SJSA1 (cell line): Measurements from ENCODE around the gene ACVR1B. TPM values are rescaled to one million over a fixed set of nuclear protein-coding genes. Genes with fewer than 3 reads are reported as not detected.
"Not testable (repeated sequence)": the region's sequence is repeated elsewhere in the genome, so short reads cannot be mapped to it uniquely, and the experiment has no call there.

Source experiments
- DNase-seq, 2 experiments: peaks; one replicate each; pipeline ENCODE4 v3.0.0-alpha.2; 2015 to 2020; ENCODE audit warnings: low spot score in 2 of 2, low read depth in 1 of 2
- H3K27ac ChIP-seq: fragments of 250-450 bp; sonication (Bioruptor Pico); 2 replicates; pipeline ENCODE4 v1.5.1; 2020; ENCODE audit warnings: mild to moderate bottlenecking, moderate library complexity
- H3K27me3 ChIP-seq: fragments of 250-450 bp; sonication (Bioruptor Pico); replicated peaks from 2 replicates; pipeline ENCODE4 v1.5.1; 2020; ENCODE audit warnings: mild to moderate bottlenecking, moderate library complexity
- H3K36me3 ChIP-seq: fragments of 250-450 bp; sonication (Bioruptor Pico); 2 replicates; pipeline ENCODE4 v1.5.1; 2020; ENCODE audit warnings: mild to moderate bottlenecking
- H3K4me1 ChIP-seq: fragments of 250-450 bp; sonication (Bioruptor Pico); replicated peaks from 2 replicates; pipeline ENCODE4 v1.6.1; 2021; ENCODE audit warnings: mild to moderate bottlenecking
- H3K4me3 ChIP-seq: fragments of 250-450 bp; sonication (Bioruptor Pico); 2 replicates; pipeline ENCODE4 v1.5.1; 2020; ENCODE audit warnings: mild to moderate bottlenecking
- H3K9me3 ChIP-seq: fragments of 250-450 bp; sonication (Bioruptor Pico); replicated peaks from 2 replicates; pipeline ENCODE4 v1.5.1; 2020; ENCODE audit warnings: mild to moderate bottlenecking
- total RNA-seq: library from RNA; depleted of rRNA; stranded (reverse); fragments of >200 nt; shearing (Covaris generic); gene quantifications from 2 replicates; pipeline ENCODE4 v1.2.3, GENCODE V29; 2014

Gene ACVR1B
- total RNA-seq, 1 experiment from 2014 or later: 3.3 TPM

DNA sequence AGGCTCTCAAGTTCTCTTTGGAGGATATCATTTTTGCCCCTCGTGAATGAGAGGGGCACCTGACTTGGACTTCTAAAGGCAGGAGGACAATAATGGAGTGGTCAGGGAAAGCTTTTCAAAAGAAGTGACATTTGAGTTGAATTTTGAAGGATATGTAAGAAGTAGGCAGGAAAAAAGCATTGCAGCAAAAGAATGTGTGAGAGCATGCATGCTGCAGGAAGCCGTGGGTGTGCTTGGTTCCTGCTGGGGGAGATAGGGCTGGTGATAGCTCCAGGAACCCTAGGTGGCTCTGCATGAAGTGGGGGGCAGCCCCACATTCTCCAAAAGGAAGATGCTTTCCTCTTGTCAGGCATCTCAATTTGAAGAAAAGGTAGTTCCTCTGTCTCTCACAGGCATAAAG, 23.1 kb downstream of the ACVR1B start:
- peaks cover 31% of the 10 kb centered on the region for H3K4me1 ChIP-seq
- DNase-seq: no peak
- H3K9me3 ChIP-seq: no peaks in the 10 kb centered on the region
- no peaks in the 10 kb centered on the region for H3K27me3 ChIP-seq
- no peak overlapping the region for H3K27ac ChIP-seq
- no peak overlapping the region for H3K4me3 ChIP-seq
- H3K36me3 ChIP-seq: peaks cover 8% of the 10 kb centered on the region

DNA sequence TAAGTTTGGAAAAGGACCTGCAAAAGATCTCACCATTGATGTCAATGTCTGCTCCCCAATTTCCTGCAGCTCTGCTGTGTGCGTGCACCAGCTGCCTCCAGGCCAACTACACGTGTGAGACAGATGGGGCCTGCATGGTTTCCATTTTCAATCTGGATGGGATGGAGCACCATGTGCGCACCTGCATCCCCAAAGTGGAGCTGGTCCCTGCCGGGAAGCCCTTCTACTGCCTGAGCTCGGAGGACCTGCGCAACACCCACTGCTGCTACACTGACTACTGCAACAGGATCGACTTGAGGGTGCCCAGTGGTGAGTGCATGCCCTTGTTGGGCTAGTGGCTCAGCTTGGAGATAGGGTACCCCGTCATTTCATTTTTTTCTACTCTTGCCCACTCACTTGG, 23.7 kb downstream of the ACVR1B start:
- Histone ChIP-seq H3K36me3 (peaks cover 8% of the 10 kb centered on the region), H3K27me3 (no peaks in the 10 kb centered on the region), H3K27ac (no peak overlapping the region), H3K4me1 (peaks cover 28% of the 10 kb centered on the region), H3K4me3 (no peak overlapping the region), H3K9me3 (no peaks in the 10 kb centered on the region)
- DNase-seq: no peak

DNA sequence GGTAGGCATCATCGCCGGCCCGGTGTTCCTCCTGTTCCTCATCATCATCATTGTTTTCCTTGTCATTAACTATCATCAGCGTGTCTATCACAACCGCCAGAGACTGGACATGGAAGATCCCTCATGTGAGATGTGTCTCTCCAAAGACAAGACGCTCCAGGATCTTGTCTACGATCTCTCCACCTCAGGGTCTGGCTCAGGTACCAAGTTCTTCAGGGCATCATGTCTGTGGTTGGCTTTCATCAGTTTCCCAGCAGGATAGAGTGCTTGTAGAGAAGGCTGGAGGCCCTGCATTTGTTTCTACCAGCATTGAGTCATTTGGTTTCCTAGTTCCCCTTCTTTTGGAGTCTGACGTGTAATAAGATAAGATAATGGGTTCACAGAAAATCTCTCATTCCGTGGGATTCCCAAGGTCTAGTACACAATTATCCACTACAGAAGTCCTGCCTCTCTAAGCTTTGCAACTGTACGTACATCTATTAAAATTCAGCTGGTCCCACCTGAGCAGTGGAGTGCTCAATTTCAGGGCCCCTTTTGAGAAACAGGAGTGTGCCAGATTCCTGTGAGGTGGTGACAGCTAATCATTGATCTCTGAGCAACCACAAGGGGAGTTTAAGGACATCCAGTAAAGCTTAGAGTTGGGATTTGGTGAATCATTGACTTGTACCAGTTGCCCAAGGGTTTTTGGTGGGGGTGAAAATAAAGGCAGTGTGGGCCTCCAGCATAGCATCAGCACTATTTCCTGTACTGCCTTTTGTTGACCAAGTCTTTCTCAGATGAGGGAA, 25.1 kb downstream of the ACVR1B start:
- DNase-seq: no peak
- H3K36me3 ChIP-seq: peaks cover 17% of the 10 kb centered on the region
- H3K4me3 ChIP-seq: no peak overlapping the region
- H3K4me1 ChIP-seq: peaks cover 16% of the 10 kb centered on the region
- H3K27ac ChIP-seq: no peak overlapping the region
- no peaks in the 10 kb centered on the region for H3K27me3 ChIP-seq
- H3K9me3 ChIP-seq: no peaks in the 10 kb centered on the region

DNA sequence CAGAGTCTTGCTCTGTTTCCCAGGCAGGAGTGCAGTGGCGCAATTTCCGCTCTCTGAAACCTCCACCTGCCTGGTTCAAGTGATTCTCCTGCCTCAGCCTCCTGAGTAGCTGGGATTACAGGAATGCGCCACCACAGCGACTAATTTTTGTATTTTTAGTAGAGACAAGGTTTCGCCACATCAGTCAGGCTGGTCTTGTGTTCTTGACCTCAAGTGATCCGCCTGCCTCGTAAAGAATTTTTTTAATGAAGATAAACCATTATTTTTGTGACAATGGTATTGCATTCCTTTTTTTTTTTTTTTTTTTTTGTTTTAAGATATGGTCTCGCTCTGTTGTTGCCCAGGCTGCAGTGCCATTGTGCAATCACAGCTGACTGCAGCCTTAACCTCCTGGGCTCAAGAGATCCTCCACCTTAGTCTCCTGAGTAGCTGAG, 25.8 kb downstream of the ACVR1B start:
- H3K27me3 ChIP-seq: no peaks in the 10 kb centered on the region
- peaks cover 18% of the 10 kb centered on the region for H3K36me3 ChIP-seq
- H3K9me3 ChIP-seq: no peaks in the 10 kb centered on the region
- H3K4me3 ChIP-seq: no peak overlapping the region
- no peak for DNase-seq
- H3K27ac ChIP-seq: no peak overlapping the region
- peaks cover 8% of the 10 kb centered on the region for H3K4me1 ChIP-seq

DNA sequence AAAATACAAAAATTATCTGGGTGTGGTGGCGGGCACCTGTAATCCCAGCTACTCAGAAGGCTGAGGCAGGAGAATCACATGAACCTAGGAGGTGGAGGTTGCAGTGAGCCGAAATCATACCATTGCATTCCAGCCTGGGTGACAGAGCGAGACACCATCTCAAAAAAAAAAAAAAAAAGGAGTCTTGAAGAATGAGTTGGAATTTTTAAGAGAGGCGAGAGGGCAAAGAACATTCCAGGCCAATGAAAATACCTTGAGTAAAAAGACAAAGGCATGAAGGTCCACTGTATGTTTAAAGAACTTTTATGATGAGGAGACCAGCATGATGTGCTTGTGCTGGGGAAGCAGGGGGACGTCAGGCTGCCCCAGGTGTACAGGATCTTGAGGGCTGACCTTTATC, 27.8 kb downstream of the ACVR1B start:
- not testable (repeated sequence) for H3K27me3 ChIP-seq, H3K9me3 ChIP-seq, H3K4me1 ChIP-seq, H3K27ac ChIP-seq, H3K4me3 ChIP-seq, DNase-seq
- H3K36me3 ChIP-seq: peaks cover 23% of the 10 kb centered on the region

DNA sequence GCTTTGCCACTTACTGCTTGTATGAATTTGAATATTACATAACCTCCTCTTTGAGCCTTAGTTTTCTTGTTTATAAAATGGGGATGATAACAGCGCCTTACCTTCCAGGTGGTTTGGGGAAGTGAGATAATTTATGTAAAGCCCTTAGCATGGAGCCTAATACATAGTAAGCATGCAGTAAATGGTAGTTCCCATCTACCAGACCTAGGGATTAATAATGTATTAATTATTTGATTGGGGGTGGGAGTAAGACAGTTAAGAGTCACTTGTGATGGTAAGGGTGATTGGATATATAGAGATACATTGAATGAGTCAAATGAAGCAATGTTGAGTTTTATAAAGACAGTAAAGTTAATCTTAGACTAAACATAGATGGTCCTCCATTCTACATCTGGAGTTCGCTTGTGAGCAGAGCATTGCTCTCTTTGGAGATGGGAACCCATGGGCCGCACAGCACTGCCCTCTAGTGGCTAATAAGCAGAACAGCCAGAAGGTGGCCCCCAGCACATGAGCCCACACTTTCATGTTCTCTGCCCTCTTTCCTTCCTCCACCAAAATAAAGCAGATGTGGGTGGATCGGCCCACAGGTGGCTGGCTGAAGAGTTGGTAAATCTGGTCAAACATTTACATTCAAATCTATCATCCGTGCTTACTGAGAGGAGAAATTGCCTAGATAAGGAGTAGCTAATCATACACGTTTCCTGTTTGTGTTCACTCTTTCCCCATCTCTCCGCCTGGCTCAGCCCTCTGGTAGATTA, 28.7 kb downstream of the ACVR1B start:
- no peak overlapping the region for H3K27ac ChIP-seq
- H3K27me3 ChIP-seq: no peaks in the 10 kb centered on the region
- H3K9me3 ChIP-seq: no peaks in the 10 kb centered on the region
- no peak overlapping the region for H3K4me3 ChIP-seq
- H3K36me3 ChIP-seq: peaks cover 24% of the 10 kb centered on the region
- DNase-seq: peak; percentile 48 to 52
- H3K4me1 ChIP-seq: no peaks in the 10 kb centered on the region

DNA sequence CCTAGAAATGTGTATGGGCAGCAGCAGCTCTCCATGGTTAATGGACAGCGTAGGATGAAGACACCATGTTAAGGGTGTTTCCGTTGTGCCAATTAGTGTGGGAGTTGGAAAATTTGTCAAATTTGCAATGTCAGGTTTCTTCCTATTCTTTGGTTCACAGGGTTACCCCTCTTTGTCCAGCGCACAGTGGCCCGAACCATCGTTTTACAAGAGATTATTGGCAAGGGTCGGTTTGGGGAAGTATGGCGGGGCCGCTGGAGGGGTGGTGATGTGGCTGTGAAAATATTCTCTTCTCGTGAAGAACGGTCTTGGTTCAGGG, 29.3 kb downstream of the ACVR1B start:
- no peak overlapping the region for H3K27ac ChIP-seq
- H3K4me1 ChIP-seq: no peaks in the 10 kb centered on the region
- no peaks in the 10 kb centered on the region for H3K27me3 ChIP-seq
- no peak overlapping the region for H3K4me3 ChIP-seq
- H3K9me3 ChIP-seq: no peaks in the 10 kb centered on the region
- no peak for DNase-seq
- peaks cover 28% of the 10 kb centered on the region for H3K36me3 ChIP-seq

DNA sequence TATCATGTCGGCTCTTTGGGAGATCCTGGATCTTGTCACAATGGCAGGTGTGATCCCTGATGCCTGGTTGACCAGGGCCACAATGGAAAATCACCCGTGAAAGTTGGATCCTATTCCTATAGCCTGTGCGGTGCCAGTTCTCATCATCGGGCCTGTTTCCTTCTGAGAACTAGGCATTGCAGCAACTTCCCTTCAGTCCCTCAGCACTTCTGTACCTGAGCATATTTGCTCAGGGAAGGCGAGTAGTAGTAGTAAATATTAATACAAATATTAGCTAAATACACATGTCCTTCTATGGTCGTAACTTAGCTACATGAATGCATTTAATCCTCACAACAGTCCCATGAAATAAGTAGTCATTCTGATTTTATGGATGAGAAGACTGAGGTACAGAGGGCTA, 33.2 kb downstream of the ACVR1B start:
- no peaks in the 10 kb centered on the region for H3K27me3 ChIP-seq
- peaks cover 23% of the 10 kb centered on the region for H3K36me3 ChIP-seq
- H3K4me1 ChIP-seq: no peaks in the 10 kb centered on the region
- no peak overlapping the region for H3K4me3 ChIP-seq
- no peak overlapping the region for H3K27ac ChIP-seq
- DNase-seq: no peak
- no peaks in the 10 kb centered on the region for H3K9me3 ChIP-seq

DNA sequence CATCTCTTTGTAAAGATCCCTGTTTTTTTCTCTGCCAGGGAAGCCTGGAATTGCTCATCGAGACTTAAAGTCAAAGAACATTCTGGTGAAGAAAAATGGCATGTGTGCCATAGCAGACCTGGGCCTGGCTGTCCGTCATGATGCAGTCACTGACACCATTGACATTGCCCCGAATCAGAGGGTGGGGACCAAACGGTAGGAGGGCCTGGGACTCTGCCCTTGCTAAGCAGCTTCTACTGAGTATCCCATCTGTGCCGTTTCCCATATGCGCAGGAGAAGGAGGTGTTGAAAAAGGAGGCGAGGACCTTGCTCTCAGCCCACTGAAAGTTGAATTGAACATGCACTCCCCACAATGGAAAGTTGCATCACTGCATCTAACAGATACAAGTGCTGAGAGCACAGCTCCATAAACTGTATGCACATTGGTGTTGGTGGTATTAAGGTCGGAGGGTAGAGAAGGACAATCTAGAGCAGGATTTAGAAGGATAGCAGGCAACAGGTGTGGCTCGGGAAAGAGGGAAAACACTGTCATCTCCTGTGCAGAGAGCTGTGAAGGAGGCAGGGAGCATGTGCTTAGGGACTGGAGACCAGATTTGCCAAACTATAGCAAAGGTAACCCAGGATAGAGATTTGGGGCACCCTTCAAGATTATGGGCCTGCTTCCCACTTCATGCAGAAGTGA, 33.8 kb downstream of the ACVR1B start:
- no peak for DNase-seq
- Histone ChIP-seq H3K9me3 (no peaks in the 10 kb centered on the region), H3K36me3 (peaks cover 23% of the 10 kb centered on the region)

DNA sequence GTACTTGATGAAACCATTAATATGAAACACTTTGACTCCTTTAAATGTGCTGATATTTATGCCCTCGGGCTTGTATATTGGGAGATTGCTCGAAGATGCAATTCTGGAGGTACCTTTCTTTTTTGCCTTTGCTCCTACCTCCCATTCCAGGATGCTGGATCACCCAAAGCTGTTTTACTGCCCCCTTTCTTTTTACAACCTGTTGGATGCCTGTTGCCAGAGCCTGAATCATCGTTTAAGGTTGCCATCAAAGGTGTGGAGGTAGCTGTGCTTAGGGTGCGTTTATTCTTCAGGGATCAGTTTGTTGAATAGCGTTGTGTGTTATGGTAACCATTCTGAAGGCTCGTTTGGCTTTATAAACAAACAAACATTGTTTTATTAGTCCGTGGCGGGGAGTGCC, 35.3 kb downstream of the ACVR1B start:
- Histone ChIP-seq H3K9me3 (no peaks in the 10 kb centered on the region), H3K4me3 (no peak overlapping the region), H3K4me1 (no peaks in the 10 kb centered on the region), H3K27me3 (no peaks in the 10 kb centered on the region), H3K27ac (no peak overlapping the region), H3K36me3 (peaks cover 14% of the 10 kb centered on the region; the same call in 1 of the 2 replicates)
- no peak for DNase-seq

More for the DNA sequence above, 33.8 kb downstream of the ACVR1B start:
- Histone ChIP-seq H3K27ac (no peak overlapping the region), H3K4me3 (no peak overlapping the region), H3K27me3 (no peaks in the 10 kb centered on the region), H3K4me1 (no peaks in the 10 kb centered on the region)

DNA sequence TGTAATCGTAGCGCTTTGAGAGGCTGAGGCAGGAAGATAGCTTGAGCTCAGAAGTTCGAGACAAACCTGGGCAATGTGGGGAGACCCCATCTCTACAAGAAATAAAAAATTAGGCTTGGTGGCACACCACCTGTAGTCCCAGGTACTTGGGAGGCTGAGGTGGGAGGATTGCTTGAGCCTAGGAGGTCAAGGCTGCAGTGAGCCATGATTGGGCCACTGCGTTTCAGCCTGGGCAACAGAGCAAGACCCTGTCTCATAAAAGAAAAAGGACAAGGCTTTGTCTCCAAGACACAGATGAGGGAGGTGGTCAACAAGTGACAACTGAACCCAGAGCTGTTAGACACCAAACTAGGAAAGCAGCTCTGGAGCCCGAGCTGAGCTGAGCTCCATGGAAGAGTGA, 40.7 kb downstream of the ACVR1B start:
- Histone ChIP-seq H3K27me3 (no peaks in the 10 kb centered on the region), H3K36me3 (peaks cover 16% of the 10 kb centered on the region; the same call in 1 of the 2 replicates), H3K27ac (no peak overlapping the region), H3K9me3 (no peaks in the 10 kb centered on the region), H3K4me1 (no peaks in the 10 kb centered on the region), H3K4me3 (no peak overlapping the region)
- no peak for DNase-seq

DNA sequence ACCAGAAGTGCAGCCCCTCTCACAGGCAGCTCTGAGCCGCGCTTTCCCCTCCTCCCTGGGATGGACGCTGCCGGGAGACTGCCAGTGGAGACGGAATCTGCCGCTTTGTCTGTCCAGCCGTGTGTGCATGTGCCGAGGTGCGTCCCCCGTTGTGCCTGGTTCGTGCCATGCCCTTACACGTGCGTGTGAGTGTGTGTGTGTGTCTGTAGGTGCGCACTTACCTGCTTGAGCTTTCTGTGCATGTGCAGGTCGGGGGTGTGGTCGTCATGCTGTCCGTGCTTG, 43.0 kb downstream of the ACVR1B start:
- no peak for DNase-seq
- no peaks in the 10 kb centered on the region for H3K4me1 ChIP-seq
- no peaks in the 10 kb centered on the region for H3K27me3 ChIP-seq
- no peaks in the 10 kb centered on the region for H3K9me3 ChIP-seq
- no peak overlapping the region for H3K27ac ChIP-seq
- H3K4me3 ChIP-seq: no peak overlapping the region
- H3K36me3 ChIP-seq: peaks cover 12% of the 10 kb centered on the region; the same call in 1 of the 2 replicates

DNA sequence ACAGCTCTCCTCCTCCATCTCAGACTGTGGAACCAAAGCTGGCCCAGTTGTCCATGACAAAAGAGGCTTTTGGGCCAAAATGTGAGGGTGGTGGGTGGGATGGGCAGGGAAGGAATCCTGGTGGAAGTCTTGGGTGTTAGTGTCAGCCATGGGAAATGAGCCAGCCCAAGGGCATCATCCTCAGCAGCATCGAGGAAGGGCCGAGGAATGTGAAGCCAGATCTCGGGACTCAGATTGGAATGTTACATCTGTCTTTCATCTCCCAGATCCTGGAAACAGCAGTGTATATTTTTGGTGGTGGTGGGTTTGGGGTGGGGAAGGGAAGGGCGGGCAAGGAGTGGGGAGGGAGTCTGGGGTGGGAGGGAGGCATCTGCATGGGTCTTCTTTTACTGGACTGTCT, 43.5 kb downstream of the ACVR1B start:
- no peak for DNase-seq
- Histone ChIP-seq H3K36me3 (peaks cover 12% of the 10 kb centered on the region; the same call in 1 of the 2 replicates), H3K4me1 (no peaks in the 10 kb centered on the region), H3K4me3 (no peak overlapping the region), H3K9me3 (no peaks in the 10 kb centered on the region), H3K27me3 (no peaks in the 10 kb centered on the region), H3K27ac (no peak overlapping the region)

DNA sequence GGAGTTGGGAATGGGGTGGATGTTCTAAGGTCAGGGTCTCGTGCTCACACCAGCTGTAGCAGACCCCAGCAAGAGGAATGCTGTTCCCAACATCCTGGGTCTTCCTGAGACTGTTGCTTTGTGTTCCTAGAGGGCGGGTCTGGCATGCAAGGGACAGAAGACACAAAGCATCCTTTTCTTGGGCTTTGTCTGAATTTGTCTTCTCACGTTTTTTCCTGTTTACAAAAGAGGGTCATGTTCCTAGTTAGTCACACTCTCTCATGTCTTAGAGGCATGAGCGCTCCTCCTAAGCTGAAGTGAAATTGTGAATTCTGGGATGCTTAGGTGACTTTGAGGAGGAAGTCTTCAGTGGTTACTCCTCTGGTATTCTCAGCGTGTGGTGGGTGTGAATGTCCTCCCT, 45.6 kb downstream of the ACVR1B start:
- DNase-seq: no peak
- Histone ChIP-seq H3K27ac (no peak overlapping the region), H3K9me3 (no peaks in the 10 kb centered on the region), H3K4me1 (no peaks in the 10 kb centered on the region), H3K4me3 (no peak overlapping the region), H3K27me3 (no peaks in the 10 kb centered on the region), H3K36me3 (peaks cover 12% of the 10 kb centered on the region; the same call in 1 of the 2 replicates)
